Measurements from ENCODE around the gene CBL.

DNA sequence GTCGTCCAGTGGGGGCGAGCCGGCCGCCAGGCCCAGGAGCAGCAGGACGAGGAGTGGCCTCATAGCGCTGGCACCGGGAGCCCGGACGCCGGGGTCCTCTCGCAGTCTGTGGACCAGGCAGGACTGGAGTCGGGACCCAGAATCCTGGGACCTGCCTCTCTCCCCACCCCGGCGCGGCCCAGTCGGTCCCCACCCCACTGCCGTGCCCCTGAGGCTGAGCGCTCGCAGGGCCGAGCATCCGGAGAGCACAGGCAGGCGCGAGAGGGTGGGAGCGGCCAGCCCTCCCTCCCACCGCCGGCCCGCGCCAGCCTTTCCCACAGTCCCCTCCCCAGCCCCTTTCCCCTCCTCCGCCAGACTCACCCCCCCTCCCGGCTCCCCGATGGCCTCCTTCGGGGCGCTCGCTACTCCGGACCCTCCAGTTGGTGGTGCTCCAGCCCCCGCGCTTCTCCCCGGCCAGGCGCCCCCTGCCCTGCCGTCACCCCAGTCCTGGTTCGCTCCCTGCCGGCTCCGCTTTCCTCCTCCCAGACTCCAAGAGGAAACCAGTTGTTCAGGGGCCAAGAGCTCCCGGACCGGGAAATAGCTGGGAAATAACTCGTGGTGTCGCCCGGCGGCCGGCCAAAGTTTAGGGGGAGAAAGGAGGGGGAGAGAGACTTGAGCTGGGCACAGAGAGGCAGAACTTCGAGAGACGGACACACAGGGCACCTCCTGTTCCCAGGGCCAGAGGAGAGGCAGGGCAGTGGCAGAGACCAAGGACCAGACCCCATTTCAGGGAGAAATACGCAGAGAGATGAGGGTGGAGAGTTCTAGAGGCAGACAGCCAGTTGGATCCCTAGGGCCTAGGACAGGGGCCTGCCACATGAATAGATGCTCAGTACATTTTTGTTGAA lies 134.4 kb downstream of the CBL start, which contains the start of gene C1QTNF5:
- TF ChIP-seq, protein P1, sequence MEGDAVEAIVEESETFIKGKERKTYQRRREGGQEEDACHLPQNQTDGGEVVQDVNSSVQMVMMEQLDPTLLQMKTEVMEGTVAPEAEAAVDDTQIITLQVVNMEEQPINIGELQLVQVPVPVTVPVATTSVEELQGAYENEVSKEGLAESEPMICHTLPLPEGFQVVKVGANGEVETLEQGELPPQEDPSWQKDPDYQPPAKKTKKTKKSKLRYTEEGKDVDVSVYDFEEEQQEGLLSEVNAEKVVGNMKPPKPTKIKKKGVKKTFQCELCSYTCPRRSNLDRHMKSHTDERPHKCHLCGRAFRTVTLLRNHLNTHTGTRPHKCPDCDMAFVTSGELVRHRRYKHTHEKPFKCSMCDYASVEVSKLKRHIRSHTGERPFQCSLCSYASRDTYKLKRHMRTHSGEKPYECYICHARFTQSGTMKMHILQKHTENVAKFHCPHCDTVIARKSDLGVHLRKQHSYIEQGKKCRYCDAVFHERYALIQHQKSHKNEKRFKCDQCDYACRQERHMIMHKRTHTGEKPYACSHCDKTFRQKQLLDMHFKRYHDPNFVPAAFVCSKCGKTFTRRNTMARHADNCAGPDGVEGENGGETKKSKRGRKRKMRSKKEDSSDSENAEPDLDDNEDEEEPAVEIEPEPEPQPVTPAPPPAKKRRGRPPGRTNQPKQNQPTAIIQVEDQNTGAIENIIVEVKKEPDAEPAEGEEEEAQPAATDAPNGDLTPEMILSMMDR (IDR thresholded peaks at IDR 0.05), result no peak
- TF ChIP-seq RFX5 (IDR thresholded peaks at IDR 0.05), result no peak
- TF ChIP-seq FOSB (CRISPR knock-in tag; IDR thresholded peaks at IDR 0.05), result no peak

Measured in A549 (cell line).